Stimulated activated CD4-positive, alpha-beta T cell treated with anti-CD3 and anti-CD28 coated beads, Interleukin-12 subunit alpha, Interleukin-12 subunit beta, amount 100 ng/mL, for 4 hours (primary cell): ENCODE data around the gene CFP.
"Not testable (repeated sequence)": the region's sequence is repeated elsewhere in the genome, so short reads cannot be mapped to it uniquely, and the experiment has no call there.

Experiments used
- DNase-seq: peaks from one replicate; pipeline ENCODE4 v3.0.0-alpha.2; 2020

CFP gene

DNA sequence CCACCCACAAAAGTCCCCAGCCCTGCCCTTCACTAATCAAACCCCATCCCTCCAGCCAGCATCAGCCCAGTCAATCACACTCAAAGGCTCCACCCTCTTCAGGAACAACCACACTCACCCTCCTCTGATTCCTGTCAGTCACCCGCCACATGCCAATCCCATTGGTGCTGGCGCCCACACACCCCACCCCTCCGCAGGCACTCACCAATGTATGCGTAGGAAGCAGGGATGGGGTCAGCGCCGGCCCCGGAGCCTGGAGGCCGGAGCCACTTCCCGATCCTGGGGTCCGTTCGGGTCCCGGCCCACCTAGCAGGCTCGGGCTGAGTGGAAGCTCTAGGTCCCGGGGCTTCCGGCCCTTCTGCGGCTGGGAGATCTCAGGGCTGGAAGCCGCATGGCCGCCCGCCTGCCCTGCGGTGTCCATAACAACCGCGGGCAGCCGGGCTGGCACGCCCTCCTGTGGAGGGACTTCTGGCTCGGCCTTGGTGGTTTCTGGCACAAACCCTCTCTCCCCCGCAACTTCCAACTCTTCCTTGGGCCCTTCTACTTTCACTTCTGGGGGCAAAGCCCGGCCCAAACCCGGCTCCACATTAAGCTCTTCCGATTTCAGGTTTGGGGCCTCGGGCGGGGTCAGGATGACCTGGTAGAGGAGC, 7.9 kb upstream of the CFP start:
- peak; percentile 29 for DNase-seq

DNA sequence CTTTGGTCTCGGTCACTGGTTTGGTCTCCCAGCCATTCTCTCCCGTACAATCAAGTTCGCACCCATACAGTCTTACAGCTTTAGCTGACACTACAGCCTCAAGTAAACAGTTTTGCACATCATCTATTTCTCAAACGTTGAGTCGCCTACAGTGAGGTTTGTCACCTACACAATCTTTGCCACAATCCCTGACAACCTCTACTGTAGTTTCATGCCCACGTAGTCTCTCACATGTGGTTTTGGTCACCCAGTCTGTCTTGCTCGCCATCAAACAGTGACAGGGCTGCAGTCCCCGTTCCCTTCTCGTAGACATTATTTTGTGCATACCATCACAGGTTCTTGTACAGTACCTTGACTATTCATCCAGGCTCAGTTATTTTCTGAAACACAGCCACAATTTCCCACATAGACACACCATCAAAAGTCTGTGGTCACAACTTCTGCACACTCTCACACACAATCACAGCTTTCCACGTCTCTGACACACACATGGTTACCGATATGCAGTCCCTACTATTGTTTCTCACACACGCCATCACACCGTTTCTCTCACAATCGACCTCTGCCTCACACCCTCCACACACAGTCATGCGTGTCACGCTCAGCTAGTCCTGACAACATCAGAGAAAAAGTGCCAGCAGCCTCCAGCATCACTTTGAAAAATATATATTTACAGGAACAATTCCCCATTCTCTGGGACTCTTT, 5.3 kb upstream of the CFP start:
- DNase-seq = no peak

DNA sequence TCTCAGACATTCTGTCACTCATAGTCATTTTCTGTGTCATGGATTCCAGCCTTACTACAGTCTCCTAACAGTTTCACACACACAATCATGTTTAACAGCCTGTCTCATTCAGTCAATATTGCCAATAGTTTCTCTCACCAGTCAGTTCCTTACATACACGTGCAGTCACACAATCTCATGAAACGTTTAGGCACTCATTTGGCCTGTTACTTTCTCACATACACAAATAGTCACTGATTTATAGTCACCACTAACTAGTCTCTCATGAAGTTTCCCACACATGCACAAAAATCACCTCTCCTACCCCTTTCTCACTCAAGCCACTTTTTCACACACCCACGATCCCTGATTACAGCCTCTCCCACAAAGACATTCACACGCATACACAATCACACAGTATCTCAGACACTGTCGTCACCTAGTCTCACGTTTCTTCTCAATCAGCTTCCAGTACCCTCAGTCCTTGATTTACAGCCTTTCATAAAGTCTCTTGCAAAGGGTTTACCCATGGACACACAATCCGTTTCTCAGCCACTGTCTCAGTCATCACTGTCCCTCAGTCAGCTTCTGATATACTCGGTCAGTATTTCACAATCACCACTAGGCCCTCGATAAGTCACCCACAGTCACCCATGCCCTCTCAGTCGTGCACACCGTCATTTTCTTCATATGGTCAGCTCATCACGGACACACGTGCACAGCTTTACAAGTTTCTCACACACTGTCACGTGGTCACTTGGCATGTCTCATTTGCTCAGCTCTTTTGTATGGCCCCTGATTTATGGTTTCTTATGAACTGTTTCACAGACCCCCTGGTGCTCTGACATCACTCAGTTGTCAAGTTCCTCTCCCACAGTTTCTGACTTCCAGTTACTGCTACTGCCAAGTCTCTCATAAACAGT, 4.2 kb upstream of the CFP start:
- no peak for DNase-seq

DNA sequence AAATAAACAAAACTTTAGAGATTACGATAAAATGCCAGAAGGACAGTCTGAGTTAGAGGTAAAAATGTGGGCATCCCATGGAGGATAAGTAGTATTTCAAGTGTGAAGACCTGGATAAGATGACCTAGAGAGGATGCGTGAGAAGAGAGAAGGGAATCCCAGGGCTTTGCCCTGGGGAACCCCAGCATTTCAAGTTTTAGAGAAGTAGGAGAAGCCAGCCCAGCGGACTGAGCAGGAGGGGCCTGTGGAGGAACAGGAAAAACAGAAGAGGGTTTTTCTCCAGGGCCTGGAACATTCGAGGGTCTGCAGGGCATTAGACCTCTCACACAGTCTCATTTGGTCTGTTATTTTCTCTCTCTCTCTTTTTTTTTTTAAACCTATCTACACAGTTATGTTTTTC, 2.9 kb upstream of the CFP start:
- no peak for DNase-seq

DNA sequence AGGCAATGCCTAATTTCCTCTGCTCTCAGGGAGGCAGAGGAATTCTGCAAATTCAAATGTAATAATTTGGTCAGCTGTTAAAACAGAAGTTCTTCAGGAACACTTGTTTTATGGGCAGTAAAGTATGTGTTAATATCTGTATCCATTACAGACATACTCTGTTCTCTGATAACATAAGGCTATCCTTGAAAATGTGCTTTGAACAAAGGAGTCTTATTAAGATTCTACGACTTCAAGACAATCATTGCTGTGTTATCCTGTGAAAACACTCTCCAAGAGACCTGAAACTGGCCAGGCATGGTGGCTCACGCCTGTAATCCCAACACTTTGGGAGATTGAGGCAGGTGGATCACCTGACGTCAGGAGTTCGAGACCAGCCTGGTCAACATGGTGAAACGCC, 1.9 kb upstream of the CFP start:
- no peak for DNase-seq

DNA sequence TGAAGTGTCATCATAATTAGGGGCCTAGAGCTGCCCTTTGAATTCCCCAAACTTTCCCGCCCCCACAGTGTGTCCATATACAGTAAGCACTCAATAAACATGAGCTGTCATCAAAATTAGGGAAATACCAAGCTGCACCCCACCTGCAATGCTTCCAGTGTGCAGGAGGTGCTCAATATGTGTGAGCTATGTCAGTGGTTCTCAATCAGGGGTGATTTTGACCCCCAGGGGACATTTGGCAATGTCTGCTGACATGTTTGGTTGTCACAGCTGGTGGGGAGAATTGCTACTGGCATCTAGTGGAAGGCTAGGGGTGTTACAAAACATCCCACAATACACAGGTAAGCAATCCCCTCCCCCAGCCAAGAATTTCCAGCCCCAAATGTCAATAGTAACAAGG, 748 bp downstream of the CFP start:
- DNase-seq = no peak

DNA sequence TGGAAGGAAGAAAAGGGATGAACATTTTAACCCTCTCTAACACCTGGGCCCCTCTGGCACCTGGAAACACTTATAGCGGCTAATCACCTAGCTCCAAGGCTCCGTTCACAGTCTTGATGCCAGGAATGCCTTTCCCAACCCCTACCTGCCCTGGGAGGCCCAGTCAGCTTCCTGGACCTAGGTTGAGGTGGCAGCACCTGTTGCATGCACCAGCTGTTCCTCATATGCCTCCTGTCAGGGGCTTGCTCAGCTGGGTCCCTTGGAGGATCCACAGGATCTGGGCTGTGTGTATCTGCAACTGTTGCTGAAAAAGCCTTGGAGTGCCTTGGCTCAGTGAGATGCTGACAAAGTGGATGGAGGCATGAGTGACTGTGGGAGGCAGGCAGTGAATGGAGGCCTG, 4.4 kb downstream of the CFP start:
- DNase-seq = no peak

DNA sequence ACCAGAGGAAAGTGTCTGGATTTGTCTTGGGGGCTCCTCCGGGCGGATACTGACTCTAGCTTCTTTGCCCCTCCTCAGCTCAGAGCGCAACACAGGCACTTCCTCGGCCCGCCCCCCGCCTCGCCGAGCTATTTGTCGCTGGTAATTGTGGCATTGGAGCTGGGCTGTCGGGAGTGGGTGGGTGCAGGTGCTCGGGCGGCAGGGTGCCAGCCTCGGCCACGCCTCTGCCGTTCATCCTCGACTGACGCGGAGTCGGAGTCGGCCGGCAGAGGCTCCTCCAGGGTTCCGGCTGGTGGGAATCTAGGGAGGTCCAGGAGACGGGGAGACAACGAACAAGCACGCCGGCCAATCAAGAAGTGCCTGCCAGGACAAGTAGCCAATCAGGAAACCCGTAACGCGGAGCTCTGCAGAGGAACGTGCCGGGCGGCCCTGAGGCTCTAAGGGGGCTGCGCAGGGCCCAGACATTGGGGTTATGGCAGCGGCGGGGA, 6.1 kb downstream of the CFP start:
- peak; percentile 28 for DNase-seq

DNA sequence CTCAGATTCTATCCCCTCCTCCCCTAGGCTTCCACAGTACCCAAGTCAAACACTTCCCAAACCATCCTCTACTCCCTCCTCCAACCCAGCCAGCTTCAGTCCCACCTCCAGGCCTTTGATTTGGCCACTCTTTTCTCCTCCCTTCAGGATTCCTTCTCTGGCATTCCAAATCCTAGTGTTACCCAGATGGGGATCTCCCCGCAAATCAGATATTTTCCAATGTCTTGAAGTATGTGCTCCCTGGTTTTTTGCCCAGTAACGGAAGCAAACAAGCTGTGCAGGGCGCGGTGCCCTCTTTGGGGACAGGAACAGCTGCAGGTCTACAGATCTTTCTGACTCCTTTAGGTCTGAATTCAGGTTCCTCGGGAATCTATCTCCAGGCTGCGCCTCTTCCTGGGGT, 7.9 kb downstream of the CFP start:
- DNase-seq = no peak

DNA sequence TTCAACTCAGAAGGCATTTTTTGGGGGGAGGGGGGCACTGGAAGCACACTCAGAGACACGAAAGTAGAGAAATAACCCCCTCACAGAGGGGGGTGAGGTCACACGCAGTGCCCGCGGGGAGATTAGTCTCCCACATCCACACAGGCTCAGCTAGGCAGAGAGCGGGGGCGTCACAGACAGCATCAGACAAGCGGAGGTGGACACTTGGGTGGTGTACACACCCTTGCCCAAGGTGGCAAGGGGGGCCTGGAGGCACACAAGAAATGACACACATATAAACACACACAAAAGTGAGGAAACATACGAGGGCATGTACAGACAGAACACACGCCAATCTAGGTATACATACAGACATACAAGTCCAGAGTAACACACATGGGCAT, 9.4 kb downstream of the CFP start:
- DNase-seq = no peak

DNA sequence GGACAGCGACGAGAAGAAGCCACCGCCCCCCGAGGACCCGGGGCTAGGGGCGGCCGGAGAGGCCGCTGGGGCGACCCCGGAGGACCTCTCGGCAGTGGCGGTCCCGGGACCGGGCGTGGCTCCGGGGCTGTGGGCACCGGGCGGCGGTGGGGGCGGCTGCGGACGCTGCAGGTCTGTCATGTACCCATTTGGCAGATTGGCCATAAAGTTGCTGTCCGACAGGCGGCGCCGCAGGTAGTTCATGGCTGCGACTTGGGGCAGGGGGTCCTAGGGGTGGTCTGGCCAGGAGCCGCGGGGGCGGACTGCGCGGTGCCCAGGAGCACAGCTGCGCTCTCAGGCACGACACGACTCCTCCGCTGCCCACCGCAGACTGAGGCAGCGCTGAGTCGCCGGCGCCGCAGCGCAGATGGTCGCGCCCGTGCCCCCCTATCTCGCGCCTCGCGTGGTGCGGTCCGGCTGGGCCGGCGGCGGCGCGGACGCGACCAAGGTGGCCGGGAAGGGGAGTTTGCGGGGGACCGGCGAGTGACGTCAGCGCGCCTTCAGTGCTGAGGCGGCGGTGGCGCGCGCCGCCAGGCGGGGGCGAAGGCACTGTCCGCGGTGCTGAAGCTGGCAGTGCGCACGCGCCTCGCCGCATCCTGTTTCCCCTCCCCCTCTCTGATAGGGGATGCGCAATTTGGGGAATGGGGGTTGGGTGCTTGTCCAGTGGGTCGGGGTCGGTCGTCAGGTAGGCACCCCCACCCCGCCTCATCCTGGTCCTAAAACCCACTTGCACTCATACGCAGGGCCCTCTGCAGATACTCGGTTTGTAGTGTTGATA, 10.0 kb downstream of the CFP start, which contains the start of gene SYN1:
SYN1 (minus strand) TSS at position 372 of the 817 bp plus-strand sequence; CDS start at position 243, 129 bp downstream.
- DNase-seq = peak; percentile 73

DNA sequence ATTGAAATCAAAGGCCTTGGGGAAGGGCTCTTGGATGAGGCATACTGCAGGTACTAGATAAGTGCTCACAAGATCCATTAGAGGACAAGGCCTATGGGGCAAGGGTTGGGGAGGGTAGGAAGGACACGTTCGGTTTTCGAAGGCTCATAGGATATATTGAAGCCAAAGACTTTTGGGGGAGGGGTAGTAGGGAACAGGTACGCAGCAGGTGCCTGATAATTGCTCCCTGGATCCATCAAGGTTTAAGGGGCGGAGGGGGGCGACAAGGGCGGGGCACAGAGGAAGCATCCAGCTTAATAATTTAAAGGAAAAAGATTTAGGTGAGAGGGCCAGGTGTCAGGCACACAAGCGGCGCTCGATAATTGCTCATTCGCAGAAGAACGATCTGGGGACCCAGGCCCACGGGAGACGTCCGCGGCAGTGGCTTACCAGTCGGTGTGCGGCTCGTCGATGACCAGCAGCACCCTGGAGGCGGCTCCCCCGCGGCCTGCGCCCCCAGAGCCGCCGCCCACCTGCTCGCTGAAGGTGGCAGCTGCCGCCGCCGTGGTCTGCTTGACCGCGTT, 10.7 kb downstream of the CFP start:
- DNase-seq = no peak

DNA sequence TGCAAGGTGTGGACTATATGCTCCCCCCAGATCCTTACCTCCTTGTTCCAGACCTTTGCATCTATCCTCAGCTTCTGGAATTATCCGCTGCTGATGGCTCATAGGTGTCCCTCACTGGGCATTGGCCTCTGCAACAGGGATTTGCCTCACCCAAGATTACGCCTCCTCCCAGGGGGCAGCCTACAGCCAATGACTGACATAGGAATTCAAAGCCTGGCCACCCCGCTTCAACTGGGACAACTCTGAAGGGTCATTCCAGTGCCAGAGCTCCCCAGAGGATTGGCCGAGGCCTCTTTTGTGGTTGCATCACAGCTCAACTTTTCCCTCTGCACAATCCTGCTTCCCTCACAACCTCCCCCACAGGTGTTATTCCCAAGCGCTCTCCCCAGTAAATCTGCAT, 15.1 kb downstream of the CFP start:
- DNase-seq = no peak

DNA sequence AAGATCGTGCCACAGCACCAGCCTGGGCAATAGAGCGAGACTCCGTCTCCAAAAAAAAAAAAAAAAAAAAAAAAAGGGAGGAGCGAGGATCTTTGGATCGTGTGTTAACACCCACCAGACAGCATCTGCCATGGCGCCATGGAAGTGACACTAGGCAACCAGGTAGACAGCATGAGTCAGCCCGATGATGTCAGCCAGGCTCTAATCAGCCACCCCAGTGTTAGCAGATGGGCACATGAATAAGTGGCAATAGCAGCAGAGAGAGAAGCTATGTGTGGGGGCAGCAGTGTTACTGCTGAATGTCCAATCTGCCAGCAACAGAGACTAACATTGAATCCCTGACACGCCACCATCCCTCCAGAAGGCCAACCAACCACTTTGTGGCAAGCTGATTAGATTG, 16.6 kb downstream of the CFP start:
- no peak for DNase-seq

DNA sequence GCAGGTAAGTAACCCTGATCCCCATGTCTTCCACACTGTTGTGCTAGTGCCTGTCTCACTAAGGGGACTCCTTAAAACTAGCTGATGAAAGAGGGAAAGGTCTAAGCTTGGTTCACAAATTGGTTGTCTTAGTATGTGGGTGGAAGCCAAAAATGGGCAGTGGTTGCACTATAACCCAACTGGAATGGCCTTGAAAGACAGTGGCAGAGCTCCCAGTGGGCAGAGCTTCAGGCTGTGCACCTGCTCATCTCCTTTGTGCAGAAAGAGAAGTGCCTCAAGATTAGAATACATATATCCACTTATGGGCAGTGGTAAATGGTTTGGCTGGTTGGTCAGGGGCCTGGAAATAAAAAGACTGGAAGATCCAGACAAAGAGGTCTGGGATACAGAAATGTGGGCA, 17.3 kb downstream of the CFP start:
- DNase-seq = no peak

DNA sequence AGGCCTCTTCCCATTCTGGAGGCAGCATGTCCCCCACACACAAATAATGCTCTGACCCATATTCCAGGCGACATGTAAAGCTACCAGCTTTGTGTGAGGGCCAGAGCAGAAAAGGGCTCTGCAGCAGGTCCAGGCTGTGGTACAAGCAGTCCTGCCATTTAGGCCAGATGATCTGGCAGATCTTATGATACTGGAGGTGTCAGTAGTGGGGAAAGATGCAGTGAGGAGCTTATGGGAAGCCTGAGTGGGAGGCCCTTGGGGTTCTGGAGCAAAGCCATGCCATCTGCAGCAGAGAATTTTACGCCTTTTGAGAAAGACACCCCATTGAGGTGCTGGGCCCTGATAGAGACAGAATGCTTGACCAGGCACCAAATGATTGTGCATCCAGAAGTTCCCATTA, 17.8 kb downstream of the CFP start:
- DNase-seq = no peak

DNA sequence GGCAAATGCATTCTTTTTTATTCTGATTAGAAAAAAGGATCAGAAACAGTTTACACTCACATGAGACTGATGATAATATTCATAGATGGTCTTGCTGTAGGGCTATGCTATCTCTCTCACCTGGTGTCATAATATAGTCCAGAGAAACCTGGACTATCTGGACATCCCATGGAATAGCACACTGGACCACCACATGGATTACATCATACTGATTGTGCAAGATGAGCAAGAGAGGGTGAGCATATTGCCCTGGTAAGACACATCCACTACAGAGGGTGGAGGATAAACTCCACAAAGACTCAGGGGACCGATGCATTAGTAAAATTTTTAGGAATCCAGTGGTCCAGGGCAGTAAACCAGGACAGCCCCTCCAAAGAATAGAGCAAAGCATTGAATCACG, 18.2 kb downstream of the CFP start:
- no peak for DNase-seq

DNA sequence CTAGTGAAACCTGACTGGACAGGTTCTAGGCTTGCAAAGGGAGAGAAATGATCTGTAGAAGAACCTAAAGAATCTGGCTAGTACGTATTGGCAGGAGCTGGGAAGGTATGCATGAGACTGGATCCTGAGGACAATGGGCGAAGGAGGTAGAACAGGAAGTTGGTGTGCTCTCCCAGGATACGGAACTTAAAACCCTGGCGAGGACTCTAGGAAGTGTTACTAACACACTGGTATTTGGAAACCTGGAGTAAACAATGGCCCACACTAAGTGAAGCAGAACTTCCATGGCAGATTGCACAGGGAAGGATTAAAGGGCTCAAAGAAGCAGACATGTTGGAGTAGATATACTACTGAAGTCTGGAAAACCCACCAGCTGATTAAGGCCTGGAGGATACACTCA, 19.2 kb downstream of the CFP start:
- DNase-seq = no peak

DNA sequence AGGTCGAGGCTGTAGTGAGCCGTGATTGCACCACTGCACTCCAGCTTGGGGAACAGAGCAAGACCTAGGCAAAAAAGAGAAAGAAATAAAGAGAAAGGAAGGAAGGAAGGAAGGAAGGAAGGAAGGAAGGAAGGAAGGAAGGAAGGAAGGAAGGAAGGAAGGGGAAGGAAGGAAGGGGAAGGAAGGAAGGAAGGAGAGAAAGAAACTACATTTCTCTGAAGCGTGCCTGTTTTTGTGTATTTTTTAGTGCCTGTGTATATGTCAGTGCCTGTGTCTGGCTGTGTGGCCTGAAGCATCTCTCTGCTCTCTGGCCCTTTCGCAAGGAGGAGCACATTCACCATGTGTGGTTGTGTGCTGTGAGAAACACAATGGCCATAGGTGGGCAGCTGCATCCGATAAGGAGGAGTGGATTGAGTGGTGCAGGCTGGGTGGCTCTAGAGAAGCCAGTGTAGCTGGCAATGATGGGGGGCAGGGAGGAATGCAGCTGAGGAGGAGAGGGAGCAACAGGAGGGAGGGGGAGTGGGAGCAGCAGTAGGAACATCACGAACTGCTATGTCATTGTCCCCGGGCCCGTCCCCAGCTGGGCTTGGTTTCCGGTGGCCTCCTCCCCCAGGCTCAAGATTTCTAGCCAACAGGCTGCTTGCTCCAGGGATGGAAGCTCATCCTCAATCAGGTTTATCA, 21.5 kb downstream of the CFP start:
- no peak for DNase-seq

DNA sequence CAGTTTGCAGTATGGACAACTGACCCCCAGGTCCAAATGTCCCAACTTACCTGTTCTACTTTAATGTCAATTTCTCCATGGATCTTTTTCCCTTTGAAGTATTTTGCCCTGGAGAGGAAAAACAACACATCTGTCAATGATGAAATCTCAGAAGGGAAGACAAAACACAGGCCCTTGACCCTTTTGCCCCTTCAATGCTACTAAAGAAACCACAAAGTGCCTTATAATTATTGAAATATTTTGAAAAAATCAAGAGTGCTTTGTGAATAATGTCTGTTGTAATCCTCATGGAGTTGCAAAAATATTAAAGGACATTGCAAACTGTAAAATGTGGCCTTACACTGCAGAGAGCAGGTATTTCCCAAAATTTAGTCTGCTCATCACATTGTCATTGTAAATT, 22.6 kb downstream of the CFP start:
- DNase-seq = no peak

DNA sequence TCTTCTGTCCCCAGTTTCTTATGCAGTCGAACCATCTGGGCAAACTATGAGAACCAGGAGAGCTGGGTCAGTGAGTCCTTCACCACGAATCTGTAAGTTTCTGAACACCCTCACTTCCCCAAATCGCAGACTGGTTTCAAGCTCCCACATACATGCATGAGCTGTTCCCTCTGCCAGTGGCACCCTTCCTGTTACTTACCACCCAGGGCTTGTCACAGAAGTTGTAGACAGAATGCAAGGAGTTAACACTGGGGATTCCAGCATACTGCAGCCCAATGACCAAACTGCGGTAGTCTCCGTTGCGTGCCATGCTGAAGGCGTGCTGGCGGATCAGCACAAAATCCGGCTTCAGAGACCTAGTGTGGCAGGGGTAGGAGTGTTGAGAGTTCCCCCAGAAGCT, 24.7 kb downstream of the CFP start:
- no peak for DNase-seq

DNA sequence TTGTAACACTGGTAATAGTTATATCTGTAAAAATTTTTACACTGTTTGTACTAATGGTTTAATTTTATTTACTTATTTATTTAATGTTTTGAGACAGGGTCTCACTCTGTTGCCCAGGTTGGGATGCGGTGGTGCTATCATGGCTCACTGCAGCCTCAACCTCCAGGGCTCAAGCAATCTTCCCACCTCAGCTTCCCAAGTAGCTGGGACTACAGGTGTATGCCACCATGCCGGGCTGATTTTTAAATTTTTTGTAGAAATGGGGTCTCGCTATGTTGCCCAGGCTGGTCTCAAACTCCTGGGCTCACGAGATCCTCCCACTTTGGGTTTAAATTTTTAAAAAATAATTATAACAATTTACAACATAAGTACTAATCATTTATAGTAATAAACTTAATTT, 26.6 kb downstream of the CFP start:
- not testable (repeated sequence) for DNase-seq
